Stomach (tissue), 19 donors: ENCODE measurements around the gene AMER3. TPM values are rescaled to one million over a fixed set of nuclear protein-coding genes. Genes with fewer than 3 reads are reported as not detected.
"Not testable (repeated sequence)": the region's sequence is repeated elsewhere in the genome, so short reads cannot be mapped to it uniquely, and the experiment has no call there.

Experiments
- DNase-seq, 2 donors: peaks; one replicate each; pipeline versions ENCODE4 v3.0.0 to v3.0.0-alpha.2; 2013 to 2019
- H3K27ac ChIP-seq, 5 donors: fragments of 200-600 bp in 4 of 5; sonication (generic) in 4 of 5; one replicate each; pipeline ENCODE4 v1.5.1; 2013 to 2019; ENCODE audit warnings: mild to moderate bottlenecking in 1 of 5, moderate library complexity in 1 of 5
- H3K27me3 ChIP-seq, 3 donors: fragments of 200-600 bp; sonication (generic); one replicate each; pipeline ENCODE4 v1.5.1; 2017 to 2019; ENCODE audit warnings: mixed run types in 1 of 3
- H3K36me3 ChIP-seq, 4 donors: fragments of 200-600 bp; sonication (generic); 1 replicate in 3 of 4; 2 replicates in 1 of 4; pipeline ENCODE4 v1.5.1; 2016 to 2019
- H3K4me1 ChIP-seq, 4 donors: fragments of 200-600 bp; sonication (generic); one replicate each; pipeline ENCODE4 v1.5.1; 2016 to 2019
- H3K4me3 ChIP-seq, 4 donors: fragments of 200-600 bp; sonication (generic) in 3 of 4; one replicate each; pipeline ENCODE4 v1.5.1; 2016 to 2019; ENCODE audit warnings: mild to moderate bottlenecking in 1 of 4
- H3K9me3 ChIP-seq, 4 donors: fragments of 200-600 bp; sonication (generic); one replicate each; pipeline ENCODE4 v1.5.1; 2016 to 2019
- EP300 ChIP-seq: sonication (generic); formaldehyde crosslinking; IDR thresholded peaks from one replicate; pipeline ENCODE4 v1.6.1; 2017; ENCODE audit warnings: antibody characterized with exemption
- POLR2A ChIP-seq, 4 donors: fragments of 450-650 bp; IDR thresholded peaks; one replicate each; pipeline ENCODE4 v1.6.1; 2016; ENCODE audit warnings: antibody characterized with exemption in 4 of 4, control low read depth in 2 of 4, mild to moderate bottlenecking in 1 of 4, moderate library complexity in 1 of 4
- POLR2AphosphoS5 ChIP-seq, 3 donors: sonication (generic); formaldehyde crosslinking; IDR thresholded peaks; one replicate each; pipeline ENCODE4 v1.6.1; 2016; ENCODE audit warnings: antibody characterized with exemption in 3 of 3
- WGBS, 5 donors: extraction: QIAGEN DNeasy Blood & Tissue Kit in 3 of 5; methylation state at CpG; one replicate each; pipeline versions ENCODE4 v1.1.5 to v1.1.7; 2013 to 2018; 5-methylcytosine and 5-hydroxymethylcytosine counted together
- intact Hi-C: fragments of 100-400 bp; cut with DNase I; formaldehyde crosslinking; loops from one replicate; pipeline ENCODE4 v1.15.1; 2023; ENCODE audit warnings: low total_unique reads
- long read RNA-seq, 10 donors: transcript quantifications; one replicate each; lab custom pipeline, GENCODE V29; 2026
- polyA plus RNA-seq, 3 donors: library from polyadenylated mRNA; stranded (reverse); fragments of 200-250 nt; gene quantifications; one replicate each; pipeline ENCODE4 v1.2.3, GENCODE V29; 2013
- total RNA-seq, 5 donors: library from RNA; depleted of rRNA; stranded (reverse); fragments of >200 nt; gene quantifications; one replicate each; pipeline versions ENCODE4 v1.1.0 to v1.2.3, GENCODE V29; 2014 to 2016
- TF ChIP-seq, protein P1 (sequence below), 7 experiments: fragments of 450-650 bp in 4 of 7; fragments of 200-600 bp in 3 of 7; sonication (generic) in 3 of 7; IDR thresholded peaks; one replicate each; pipeline ENCODE4 v1.5.1; 2016 to 2019; ENCODE audit warnings: antibody characterized with exemption in 7 of 7, control low read depth in 2 of 7, mild to moderate bottlenecking in 1 of 7
- donor health status: healthy with polysubstance abuse.
- donor health status: Bipolar disorder and iron deficiency.
- donor health status: healthy.

The AMER3 gene, protein sequence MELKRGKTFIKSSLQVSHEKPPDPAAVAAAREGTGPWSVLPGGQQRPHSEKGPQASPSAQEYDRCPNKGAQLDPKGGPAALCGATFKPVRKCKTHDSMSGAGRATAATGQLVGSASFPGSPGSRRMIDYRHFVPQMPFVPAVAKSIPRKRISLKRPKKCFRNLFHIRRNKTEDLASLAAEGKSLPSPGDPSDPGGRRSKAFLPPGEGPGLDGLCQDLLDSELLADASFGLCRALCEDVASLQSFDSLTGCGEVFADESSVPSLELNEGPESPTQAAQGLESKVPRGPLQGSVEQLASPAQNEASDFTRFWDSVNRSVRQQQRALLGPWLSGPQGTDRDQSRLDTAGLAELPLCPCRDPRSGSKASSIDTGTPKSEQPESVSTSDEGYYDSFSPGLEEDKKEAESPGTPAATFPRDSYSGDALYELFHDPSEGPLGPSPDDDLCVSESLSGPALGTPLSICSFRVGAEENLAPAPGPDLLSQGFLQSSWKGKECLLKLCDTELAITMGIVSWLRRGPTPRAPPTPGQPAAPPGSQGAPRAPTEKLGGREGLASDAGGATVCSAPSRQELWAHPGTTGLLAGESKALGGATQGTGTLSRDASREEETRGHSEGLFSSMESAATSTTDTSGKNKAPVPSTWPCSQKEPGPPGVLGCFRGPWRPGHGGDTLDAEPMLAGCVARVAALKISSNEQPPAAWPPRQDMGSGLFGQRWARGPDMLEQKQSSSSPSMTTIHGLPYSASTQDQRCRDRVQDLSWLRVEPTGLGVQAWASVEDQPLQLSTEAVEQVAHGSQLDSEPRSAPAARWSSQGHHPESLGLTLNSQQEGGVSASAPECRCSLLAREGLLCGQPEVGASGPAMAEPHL
- total RNA-seq = under 1 TPM in 3 of 5 donors, not detected in 2; 0.45 to 0.58 (median 0.55) TPM
- polyA plus RNA-seq = under 1 TPM; 0.08 to 0.61 (median 0.37) TPM
- long read RNA-seq, donor 1 = 0 reads
- long read RNA-seq, donor 2, partial matches to known transcripts = 0 of 1 reads
- long read RNA-seq, donor 2, other reads (novel, unspliced or antisense) = 0 of 1 reads
- long read RNA-seq, donor 3 = 0 reads
- long read RNA-seq, donor 4 = 0 reads
- long read RNA-seq, donor 5 = 0 reads
- long read RNA-seq, donor 6 = 0 reads
- long read RNA-seq, donor 7 = 0 reads
- long read RNA-seq, donor 8 = 0 reads
- long read RNA-seq, donor 9, partial matches to known transcripts = 0 of 1 reads
- long read RNA-seq, donor 9, other reads (novel, unspliced or antisense) = 0 of 1 reads
- long read RNA-seq, donor 10, partial matches to known transcripts = 0 of 1 reads
- long read RNA-seq, donor 10, other reads (novel, unspliced or antisense) = 0 of 1 reads

DNA sequence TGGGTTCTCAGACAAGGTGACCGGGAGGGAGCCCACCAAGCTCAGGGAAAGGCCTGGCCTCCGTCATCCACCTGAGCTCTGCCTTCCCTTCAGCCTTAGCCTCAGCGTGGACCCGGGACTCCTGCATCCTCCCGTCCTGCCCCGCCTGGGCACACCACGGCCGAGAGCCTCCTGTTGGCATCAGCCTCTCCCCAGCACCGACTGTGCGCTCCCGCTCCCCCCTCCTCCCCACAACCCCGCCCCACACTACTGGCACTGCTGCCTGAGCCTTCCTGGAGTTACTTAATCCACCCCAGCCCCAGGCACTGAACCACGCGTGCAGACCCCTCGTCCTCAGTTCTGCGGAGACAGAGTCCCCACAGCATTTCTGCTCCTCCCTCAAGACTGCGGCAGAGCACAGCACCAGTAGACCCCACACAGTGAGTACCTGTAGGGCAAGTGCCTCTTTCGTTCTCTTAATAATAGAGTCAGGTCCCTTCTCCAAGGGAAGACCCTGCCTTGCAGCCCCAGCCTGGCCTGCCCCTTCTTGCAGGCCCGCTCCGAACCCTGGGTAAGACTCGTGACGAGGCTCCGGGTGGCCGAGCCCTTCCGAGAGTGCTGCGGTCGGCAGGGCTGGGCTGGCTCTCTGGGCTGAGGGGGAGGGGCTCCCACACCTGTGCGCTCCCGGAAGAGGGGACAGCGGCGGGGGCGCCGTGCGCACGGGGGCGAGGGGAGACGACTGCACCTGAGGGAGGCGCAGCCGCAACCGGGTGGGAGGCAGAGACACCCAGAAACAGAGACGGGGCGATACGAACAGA lies at the start of gene AMER3:
TSS of gene AMER3 (plus strand) at position 285 of the 797 bp plus-strand sequence. CDS start 6,533 bp downstream, outside the sequence.
- WGBS, 5 donors = 3 to 6% (median 3%) methylated on average over 18 to 43 of the region's 43 CpGs
- H3K4me1 ChIP-seq = peaks cover 0 to 14% (median 5%) of the 10 kb centered on the region in 4 donors
- peak within 1 kb of the TSS in 2 of 5 donors; percentile 3 to 8 for H3K27ac ChIP-seq
- H3K9me3 ChIP-seq = no peaks in the 10 kb centered on the region
- H3K4me3 ChIP-seq = peak within 1 kb of the TSS; percentile 27 to 42 (median 33)
- intact Hi-C loops = no loop called here
- H3K36me3 ChIP-seq = no peaks in the 10 kb centered on the region
- H3K27me3 ChIP-seq = peaks cover 11 to 74% (median 31%) of the 10 kb centered on the region in 3 donors
- TF ChIP-seq EP300 (no peak), POLR2AphosphoS5 (IDR thresholded peaks at IDR 0.05) (no peak), POLR2A (IDR thresholded peaks at IDR 0.05) (no peak)
- TF ChIP-seq, protein P1, sequence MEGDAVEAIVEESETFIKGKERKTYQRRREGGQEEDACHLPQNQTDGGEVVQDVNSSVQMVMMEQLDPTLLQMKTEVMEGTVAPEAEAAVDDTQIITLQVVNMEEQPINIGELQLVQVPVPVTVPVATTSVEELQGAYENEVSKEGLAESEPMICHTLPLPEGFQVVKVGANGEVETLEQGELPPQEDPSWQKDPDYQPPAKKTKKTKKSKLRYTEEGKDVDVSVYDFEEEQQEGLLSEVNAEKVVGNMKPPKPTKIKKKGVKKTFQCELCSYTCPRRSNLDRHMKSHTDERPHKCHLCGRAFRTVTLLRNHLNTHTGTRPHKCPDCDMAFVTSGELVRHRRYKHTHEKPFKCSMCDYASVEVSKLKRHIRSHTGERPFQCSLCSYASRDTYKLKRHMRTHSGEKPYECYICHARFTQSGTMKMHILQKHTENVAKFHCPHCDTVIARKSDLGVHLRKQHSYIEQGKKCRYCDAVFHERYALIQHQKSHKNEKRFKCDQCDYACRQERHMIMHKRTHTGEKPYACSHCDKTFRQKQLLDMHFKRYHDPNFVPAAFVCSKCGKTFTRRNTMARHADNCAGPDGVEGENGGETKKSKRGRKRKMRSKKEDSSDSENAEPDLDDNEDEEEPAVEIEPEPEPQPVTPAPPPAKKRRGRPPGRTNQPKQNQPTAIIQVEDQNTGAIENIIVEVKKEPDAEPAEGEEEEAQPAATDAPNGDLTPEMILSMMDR (IDR thresholded peaks at IDR 0.05) = no peak
- DNase-seq = peak in 1 of 2 donors; percentile 71

DNA sequence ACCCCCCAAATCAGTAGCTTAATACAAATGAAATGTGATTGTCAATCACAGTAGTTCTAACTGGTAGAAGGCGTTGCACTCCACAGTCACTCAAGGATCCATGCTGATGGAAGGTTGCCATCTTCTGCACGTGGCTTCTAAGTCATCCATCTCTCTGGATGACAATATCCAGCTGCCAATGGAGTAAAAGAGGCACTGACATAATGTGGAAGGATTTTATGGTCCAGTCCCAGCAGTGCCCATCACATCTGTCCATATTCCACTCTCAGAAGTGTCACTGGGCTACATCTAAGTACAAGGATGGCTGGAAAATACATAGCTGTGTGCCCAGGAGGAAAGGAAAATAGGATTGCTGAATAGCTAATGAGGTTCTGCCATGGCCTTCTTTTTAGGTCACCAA lies 40.5 kb upstream of the AMER3 start:
- H3K4me3 ChIP-seq, H3K4me1 ChIP-seq, intact Hi-C loops, H3K9me3 ChIP-seq, H3K27ac ChIP-seq, DNase-seq, H3K27me3 ChIP-seq, H3K36me3 ChIP-seq: not testable (repeated sequence)
- WGBS, 5 donors = no CpG with 5 or more reads among the region's 2 CpGs

DNA sequence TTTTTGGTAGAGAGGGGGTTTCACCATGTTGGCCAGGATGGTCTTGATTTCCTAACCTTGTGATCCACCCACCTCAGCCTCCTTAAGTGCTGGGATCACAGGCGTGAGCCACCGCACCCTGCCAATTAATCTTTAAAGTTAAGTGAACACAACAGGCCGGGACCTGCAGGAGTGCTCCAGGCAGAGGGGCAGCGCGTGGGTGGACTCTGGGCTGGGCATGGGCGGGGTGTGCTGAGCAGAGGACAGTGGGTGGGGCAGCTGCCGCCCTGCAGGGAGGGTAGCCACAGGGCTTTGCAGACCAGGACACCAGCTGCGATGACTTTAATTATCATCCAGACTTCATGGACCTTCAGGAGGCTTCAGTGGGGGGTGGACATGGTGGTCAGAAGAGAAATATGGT lies 35.3 kb upstream of the AMER3 start:
- Histone ChIP-seq H3K4me3 (no peak overlapping the region), H3K36me3 (no peaks in the 10 kb centered on the region), H3K27ac (no peak overlapping the region), H3K4me1 (no peaks in the 10 kb centered on the region), H3K9me3 (peaks cover 0 to 7% (median 5%) of the 10 kb centered on the region in 4 donors), H3K27me3 (peaks cover 0 to 23% (median 0%) of the 10 kb centered on the region in 3 donors)
- no peak for DNase-seq
- TF ChIP-seq POLR2AphosphoS5 (IDR thresholded peaks at IDR 0.05) (no peak), POLR2A (IDR thresholded peaks at IDR 0.05) (no peak), EP300 (no peak)
- TF ChIP-seq, protein P1 (IDR thresholded peaks at IDR 0.05) = no peak
- WGBS, 5 donors = 70 to 82% (median 74%) methylated on average over 6 to 8 of the region's 8 CpGs
- intact Hi-C loops = no loop called here

DNA sequence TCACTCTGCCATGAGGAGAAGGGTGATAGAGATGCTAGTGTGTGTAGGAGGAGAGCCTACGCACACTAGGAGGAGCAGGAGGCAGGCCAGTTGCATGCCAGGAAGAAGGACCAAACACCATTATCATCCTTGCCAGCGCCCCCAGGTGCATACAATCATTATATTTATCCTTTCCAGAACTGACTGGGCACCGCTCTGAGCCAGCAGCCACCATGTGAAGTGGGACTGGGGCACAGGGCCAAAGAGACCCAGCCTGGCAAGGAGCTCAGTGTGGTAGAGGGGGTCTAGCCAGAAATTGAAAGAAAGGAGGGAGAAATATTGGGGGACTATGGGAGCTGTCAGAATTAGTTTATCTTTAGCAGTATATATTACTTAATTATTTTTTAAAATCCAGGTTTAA lies 34.8 kb upstream of the AMER3 start:
- no peaks in the 10 kb centered on the region for H3K4me1 ChIP-seq
- no peak overlapping the region for H3K4me3 ChIP-seq
- H3K27me3 ChIP-seq = peaks cover 0 to 23% (median 0%) of the 10 kb centered on the region in 3 donors
- WGBS, 5 donors = 72 to 83% (median 81%) methylated on average over 3 of the region's 3 CpGs
- TF ChIP-seq, protein P1 (IDR thresholded peaks at IDR 0.05) = no peak
- TF ChIP-seq POLR2AphosphoS5 (IDR thresholded peaks at IDR 0.05) = no peak
- TF ChIP-seq POLR2A (IDR thresholded peaks at IDR 0.05) = no peak
- TF ChIP-seq EP300 = no peak
- intact Hi-C loops = no loop called here
- H3K27ac ChIP-seq = no peak overlapping the region
- DNase-seq = no peak
- H3K9me3 ChIP-seq = peaks cover 0 to 7% (median 5%) of the 10 kb centered on the region in 4 donors
- no peaks in the 10 kb centered on the region for H3K36me3 ChIP-seq
